Mucosa of descending colon (tissue), 3 donors: Measurements from ENCODE around the gene CYP1A2. TPM values are rescaled to one million over a fixed set of nuclear protein-coding genes. Genes with fewer than 3 reads are reported as not detected.

Experiments
- ATAC-seq: fragments of 200-7000 bp; cut with Tn5 transposase; one replicate; pipeline ENCODE4 v1.9.1; 2020; ENCODE audit warnings: mild to moderate bottlenecking, moderate library complexity
- DNase-seq, 3 donors: peaks; one replicate each; pipeline ENCODE4 v3.0.0-alpha.2; 2020
- H3K36me3 ChIP-seq: fragments of 200-600 bp; one replicate; pipeline ENCODE4 v1.8.0; 2021; ENCODE audit warnings: low read depth, mild to moderate bottlenecking
- H3K4me1 ChIP-seq: fragments of 200-600 bp; one replicate; pipeline ENCODE4 v1.8.0; 2021; ENCODE audit warnings: low read depth, mild to moderate bottlenecking
- H3K4me3 ChIP-seq: fragments of 200-600 bp; one replicate; pipeline ENCODE4 v1.8.0; 2021; ENCODE audit warnings: mild to moderate bottlenecking
- H3K9me3 ChIP-seq: fragments of 200-600 bp; one replicate; pipeline ENCODE4 v1.8.0; 2021; ENCODE audit warnings: mild to moderate bottlenecking
- intact Hi-C, 2 donors: fragments of 100-400 bp; cut with DNase I in 1 of 2; cut with micrococcal nuclease in 1 of 2; formaldehyde crosslinking; loops; one replicate each; pipeline versions ENCODE4 v1.11.0 to v1.11.1; 2022; cut with DNase I, micrococcal nuclease
- total RNA-seq, 3 donors: library from RNA; stranded (reverse); fragmentation: NEBNext Ultra II Directional in 2 of 3; extraction: Animal tissue kit (Norgen Biotek cat#: 25700) in 2 of 3; gene quantifications; one replicate each; pipeline versions ENCODE4 v1.2.1 to v1.2.4, GENCODE V29; 2021 to 2023
- TF ChIP-seq, protein P1 (sequence below): fragments of 200-600 bp; IDR thresholded peaks from one replicate; pipeline ENCODE4 v1.8.0; 2022; ENCODE audit warnings: antibody characterized with exemption, mild to moderate bottlenecking
- donor health status: DM: no; HTN: no; CAD: no; lungs with moderate emphysema.
- donor health status: DM: no; HTN: no; CAD: no.
- donor health status: DM: no; HTN: yes; CAD: no.

CYP1A2 gene
- total RNA-seq, 3 donors from 2014 or later, result not detected

DNA sequence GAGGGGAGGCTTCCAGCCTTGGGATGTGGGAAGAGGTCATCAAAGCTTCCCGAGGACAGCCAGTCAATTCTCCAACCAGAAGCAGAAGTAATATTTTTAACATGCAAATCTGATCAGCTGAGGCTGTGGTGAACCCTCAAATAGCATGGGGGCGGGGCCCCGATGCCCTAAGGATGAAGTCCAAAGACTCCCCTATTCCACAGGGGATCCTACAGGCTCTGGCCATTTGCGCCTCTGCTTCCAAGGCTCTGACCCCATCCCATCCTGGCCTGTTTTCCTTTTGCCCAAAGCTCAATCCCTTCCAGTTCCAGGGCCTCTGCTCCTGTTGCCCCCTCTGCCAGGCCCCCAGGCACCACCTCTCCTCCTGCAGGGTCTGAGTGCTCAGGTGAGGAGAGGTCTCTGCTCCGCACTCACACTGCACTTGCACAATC, 26.5 kb downstream of the CYP1A2 start:
- Histone ChIP-seq H3K36me3 (no peaks in the 10 kb centered on the region), H3K9me3 (no peaks in the 10 kb centered on the region), H3K4me3 (no peak overlapping the region), H3K4me1 (peaks cover 47% of the 10 kb centered on the region)
- DNase-seq, result peak in 2 of 3 donors; percentile 38 to 66
- TF ChIP-seq, protein P1, sequence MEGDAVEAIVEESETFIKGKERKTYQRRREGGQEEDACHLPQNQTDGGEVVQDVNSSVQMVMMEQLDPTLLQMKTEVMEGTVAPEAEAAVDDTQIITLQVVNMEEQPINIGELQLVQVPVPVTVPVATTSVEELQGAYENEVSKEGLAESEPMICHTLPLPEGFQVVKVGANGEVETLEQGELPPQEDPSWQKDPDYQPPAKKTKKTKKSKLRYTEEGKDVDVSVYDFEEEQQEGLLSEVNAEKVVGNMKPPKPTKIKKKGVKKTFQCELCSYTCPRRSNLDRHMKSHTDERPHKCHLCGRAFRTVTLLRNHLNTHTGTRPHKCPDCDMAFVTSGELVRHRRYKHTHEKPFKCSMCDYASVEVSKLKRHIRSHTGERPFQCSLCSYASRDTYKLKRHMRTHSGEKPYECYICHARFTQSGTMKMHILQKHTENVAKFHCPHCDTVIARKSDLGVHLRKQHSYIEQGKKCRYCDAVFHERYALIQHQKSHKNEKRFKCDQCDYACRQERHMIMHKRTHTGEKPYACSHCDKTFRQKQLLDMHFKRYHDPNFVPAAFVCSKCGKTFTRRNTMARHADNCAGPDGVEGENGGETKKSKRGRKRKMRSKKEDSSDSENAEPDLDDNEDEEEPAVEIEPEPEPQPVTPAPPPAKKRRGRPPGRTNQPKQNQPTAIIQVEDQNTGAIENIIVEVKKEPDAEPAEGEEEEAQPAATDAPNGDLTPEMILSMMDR, result no peak
- no peak for ATAC-seq
- intact Hi-C loops, result loop anchor here in 1 of 2 donors (5.0 kb wide), 1 partner anchor 172 kb away; no protein-coding TSS in a partner anchor

DNA sequence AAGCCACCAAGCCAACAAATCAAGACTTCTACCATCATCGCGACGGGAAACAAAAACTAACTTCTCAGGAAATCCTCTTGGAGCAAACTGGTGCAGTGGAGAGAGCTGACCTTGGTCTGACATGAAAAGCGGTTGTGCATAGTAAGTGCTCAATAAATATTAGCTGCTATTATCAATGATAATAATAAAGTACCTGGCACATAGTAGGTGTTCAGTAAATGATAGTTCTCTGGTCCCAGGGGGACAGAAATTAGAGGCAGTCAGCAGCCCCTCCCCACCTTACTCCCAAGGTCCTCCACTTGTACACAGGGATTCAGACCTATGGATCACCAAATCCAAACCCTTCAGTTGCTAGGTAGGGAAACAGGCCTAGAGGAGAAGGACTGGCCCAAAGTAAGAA, 27.2 kb downstream of the CYP1A2 start:
- TF ChIP-seq, protein P1, result no peak
- no peaks in the 10 kb centered on the region for H3K9me3 ChIP-seq
- ATAC-seq, result no peak
- intact Hi-C loops, result loop anchor here in 1 of 2 donors (5.0 kb wide), 1 partner anchor 171 kb away; no protein-coding TSS in a partner anchor
- no peak for DNase-seq
- no peak overlapping the region for H3K4me3 ChIP-seq
- no peaks in the 10 kb centered on the region for H3K36me3 ChIP-seq
- H3K4me1 ChIP-seq, result peaks cover 52% of the 10 kb centered on the region

GRCh38 chr15:74776821-74777768, 28.4 kb downstream of the CYP1A2 start:
- intact Hi-C loops, result loop anchor here in 1 of 2 donors (5.0 kb wide), 1 partner anchor 170 kb away; no protein-coding TSS in a partner anchor
- H3K36me3 ChIP-seq, result no peaks in the 10 kb centered on the region
- TF ChIP-seq, protein P1, result no peak
- ATAC-seq, result peak; percentile 21
- no peak overlapping the region for H3K4me3 ChIP-seq
- H3K9me3 ChIP-seq, result no peaks in the 10 kb centered on the region
- H3K4me1 ChIP-seq, result peaks cover 53% of the 10 kb centered on the region
- DNase-seq, result peak in 2 of 3 donors; percentile 54 to 74

- no peaks in the 10 kb centered on the region for H3K9me3 ChIP-seq
- H3K36me3 ChIP-seq, result no peaks in the 10 kb centered on the region
- peaks cover 52% of the 10 kb centered on the region for H3K4me1 ChIP-seq
- ATAC-seq, result no peak
- peak in 1 of 3 donors; percentile 56 for DNase-seq
- TF ChIP-seq, protein P1, result no peak
- intact Hi-C loops, result loop anchor here in 1 of 2 donors (5.0 kb wide), 1 partner anchor 169 kb away; no protein-coding TSS in a partner anchor
- H3K4me3 ChIP-seq, result no peak overlapping the region
Measured at GRCh38 chr15:74777769-74778598, 29.3 kb downstream of the CYP1A2 start.

DNA sequence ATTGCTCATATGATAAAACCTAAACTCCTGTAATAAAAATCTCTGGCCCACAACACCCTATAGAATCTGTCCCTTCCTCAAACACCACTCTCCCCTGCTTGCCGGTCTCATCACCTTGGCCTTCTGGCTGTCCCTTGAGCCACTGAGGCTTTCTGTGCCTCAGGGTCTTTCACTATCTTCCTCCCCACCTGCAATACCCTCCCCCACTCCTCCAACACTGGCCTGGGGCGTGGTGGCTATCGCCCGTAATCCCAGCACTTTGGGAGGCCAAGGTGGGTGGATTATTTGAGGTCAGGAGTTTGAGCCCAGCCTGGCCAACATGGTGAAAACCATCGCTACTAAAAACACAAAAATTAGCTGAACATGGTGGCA, 29.9 kb downstream of the CYP1A2 start:
- no peak for DNase-seq
- Histone ChIP-seq H3K4me1 (peaks cover 47% of the 10 kb centered on the region), H3K4me3 (no peak overlapping the region), H3K9me3 (no peaks in the 10 kb centered on the region), H3K36me3 (no peaks in the 10 kb centered on the region)
- no peak for ATAC-seq
- intact Hi-C loops, result loop anchor here in 1 of 2 donors (5.0 kb wide), 1 partner anchor 169 kb away; no protein-coding TSS in a partner anchor
- TF ChIP-seq, protein P1, result no peak
